ENCODE results near the gene FXYD3. TPM values are rescaled to one million over a fixed set of nuclear protein-coding genes. Genes with fewer than 3 reads are reported as not detected.

FXYD3 gene
- total RNA-seq = 10 to 100 TPM in 1 of 4 donors, 1 to 10 TPM in 3; 1.2 to 38.8 (median 4.2) TPM

DNA sequence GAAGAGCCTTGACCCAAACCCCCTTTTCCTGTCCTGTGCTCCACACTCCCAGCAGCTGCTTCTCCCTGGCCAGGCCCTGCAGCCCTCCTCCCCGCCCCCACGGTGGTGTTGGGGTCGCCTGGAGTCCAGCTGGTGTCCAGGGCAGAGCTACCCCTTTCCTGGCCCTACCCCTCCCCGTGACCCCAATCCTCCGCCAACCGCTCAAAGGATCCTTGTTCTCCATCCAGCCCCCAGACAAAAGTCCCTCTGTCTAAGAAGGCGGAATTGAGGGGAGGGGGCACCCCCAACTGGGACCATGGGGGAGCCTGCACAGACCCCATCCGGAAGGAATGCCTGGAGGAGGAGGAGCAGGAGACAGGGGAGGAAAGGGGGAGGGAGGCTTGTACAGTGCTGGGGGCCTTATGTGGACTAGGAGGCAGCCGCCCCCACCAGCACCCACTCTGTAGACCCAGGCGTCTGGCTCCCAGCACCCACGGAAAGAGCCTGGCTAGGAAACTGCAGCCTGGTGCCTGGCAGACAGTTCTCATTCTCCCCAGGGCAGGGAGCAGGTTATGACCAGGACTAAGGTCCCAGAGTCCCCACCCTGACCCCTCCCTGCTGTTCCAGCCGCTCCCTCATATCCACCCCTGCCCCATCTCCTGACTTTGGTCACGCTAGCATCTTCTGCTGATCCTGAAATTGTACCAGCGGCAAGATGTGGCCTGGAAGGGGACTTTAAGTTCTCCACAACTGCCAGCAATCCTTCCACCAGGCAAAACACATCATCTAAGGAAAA, at the start of gene FXYD3:
Gene FXYD3, plus strand, starts transcription at position 647 of the 775 bp plus-strand sequence. CDS start 3,554 bp downstream, outside the sequence.
- peak within 1 kb of the TSS in 3 of 4 donors; percentile 62 to 91 (median 71) for H3K27ac ChIP-seq
- no peaks in the 10 kb centered on the region for H3K9me3 ChIP-seq
- H3K27me3 ChIP-seq = peaks cover 24% of the 10 kb centered on the region
- peaks cover 0 to 18% (median 0%) of the 10 kb centered on the region in 3 donors for H3K4me1 ChIP-seq
- peak within 1 kb of the TSS in 1 of 2 donors; percentile 42 for H3K4me3 ChIP-seq
- H3K36me3 ChIP-seq = no peaks in the 10 kb centered on the region
- peak; percentile 17 for TF ChIP-seq POLR2AphosphoS5 (IDR thresholded peaks at IDR 0.05)
- no peak for TF ChIP-seq POLR2A (IDR thresholded peaks at IDR 0.05)
- 51% methylated on average over 4 of the region's 14 CpGs; no CpG with 5 or more reads in 1 of the 2 donors for WGBS, 2 donors (ENCODE audit: low coverage in 1 of 2)
- peak; percentile 23 for ATAC-seq

DNA sequence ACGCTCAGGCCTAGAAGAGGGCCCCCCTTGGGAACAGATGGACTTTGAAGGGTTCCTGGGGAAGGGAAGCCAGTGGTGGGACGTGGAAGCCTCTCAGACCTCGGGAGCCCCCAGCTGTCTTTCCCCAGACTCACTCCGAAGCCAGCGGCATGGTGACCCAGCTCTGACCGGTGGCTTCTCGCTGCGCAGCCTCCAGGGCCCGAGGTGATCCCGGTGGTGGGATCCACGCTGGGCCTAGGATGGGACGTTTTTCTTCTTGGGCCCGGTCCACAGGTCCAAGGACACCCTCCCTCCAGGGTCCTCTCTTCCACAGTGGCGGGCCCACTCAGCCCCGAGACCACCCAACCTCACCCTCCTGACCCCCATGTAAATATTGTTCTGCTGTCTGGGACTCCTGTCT, 49.5 kb upstream of the FXYD3 start:
- Histone ChIP-seq H3K36me3 (no peaks in the 10 kb centered on the region), H3K4me1 (no peaks in the 10 kb centered on the region), H3K9me3 (peaks cover 0 to 9% (median 0%) of the 10 kb centered on the region in 3 donors), H3K4me3 (no peak overlapping the region), H3K27me3 (peaks cover 16% of the 10 kb centered on the region), H3K27ac (no peak overlapping the region)
- no peak for TF ChIP-seq POLR2AphosphoS5 (IDR thresholded peaks at IDR 0.05)
- no peak for TF ChIP-seq POLR2A (IDR thresholded peaks at IDR 0.05)
- TF ChIP-seq, protein P1, sequence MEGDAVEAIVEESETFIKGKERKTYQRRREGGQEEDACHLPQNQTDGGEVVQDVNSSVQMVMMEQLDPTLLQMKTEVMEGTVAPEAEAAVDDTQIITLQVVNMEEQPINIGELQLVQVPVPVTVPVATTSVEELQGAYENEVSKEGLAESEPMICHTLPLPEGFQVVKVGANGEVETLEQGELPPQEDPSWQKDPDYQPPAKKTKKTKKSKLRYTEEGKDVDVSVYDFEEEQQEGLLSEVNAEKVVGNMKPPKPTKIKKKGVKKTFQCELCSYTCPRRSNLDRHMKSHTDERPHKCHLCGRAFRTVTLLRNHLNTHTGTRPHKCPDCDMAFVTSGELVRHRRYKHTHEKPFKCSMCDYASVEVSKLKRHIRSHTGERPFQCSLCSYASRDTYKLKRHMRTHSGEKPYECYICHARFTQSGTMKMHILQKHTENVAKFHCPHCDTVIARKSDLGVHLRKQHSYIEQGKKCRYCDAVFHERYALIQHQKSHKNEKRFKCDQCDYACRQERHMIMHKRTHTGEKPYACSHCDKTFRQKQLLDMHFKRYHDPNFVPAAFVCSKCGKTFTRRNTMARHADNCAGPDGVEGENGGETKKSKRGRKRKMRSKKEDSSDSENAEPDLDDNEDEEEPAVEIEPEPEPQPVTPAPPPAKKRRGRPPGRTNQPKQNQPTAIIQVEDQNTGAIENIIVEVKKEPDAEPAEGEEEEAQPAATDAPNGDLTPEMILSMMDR (IDR thresholded peaks at IDR 0.05) = no peak
- TF ChIP-seq EP300 (IDR thresholded peaks at IDR 0.05) = no peak
- no peak for ATAC-seq
- WGBS, 2 donors (ENCODE audit: low coverage in 1 of 2) = 90% methylated on average over 10 of the region's 15 CpGs; no CpG with 5 or more reads in 1 of the 2 donors

DNA sequence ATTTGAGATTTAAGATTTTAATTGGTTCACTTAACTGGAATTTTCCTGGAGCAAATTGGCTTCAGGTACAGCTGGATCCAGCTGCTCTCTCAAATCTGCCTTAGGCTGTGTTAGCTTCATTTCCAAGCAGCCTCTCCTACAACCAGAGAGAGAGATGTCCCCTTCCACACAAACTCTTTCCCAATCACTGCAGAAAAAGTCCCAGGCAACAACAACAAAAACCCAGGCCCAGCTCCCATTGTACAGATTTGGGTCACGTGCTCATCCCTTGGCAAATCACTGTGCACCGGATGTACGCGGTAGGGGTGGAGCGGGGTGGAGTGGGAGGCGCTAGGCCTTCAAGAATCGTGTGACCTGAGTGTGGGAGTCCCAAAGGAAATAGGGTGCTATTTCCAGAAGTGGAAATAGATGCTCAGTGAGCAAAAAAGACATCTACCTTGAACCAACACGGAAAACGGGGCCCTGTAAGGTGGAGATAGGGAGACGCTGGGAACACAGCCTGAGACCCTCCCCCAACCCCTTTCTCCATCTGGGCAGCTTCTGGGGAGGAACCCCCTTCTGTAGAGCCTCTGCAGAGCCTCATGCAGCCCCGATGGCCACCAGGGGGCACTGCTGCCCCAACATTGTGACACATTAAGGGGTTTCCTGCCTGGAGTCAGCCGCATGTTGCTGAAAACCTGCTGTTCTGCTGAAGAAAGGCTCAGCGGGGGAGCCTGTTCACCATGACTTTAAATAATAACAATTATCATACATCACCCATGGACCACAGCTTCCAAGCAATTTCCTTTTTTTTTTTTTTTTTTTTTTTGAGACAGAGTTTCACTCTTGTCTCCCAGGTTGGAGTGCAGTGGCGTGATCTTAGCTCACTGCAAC, 48.7 kb upstream of the FXYD3 start:
- TF ChIP-seq, protein P1 (IDR thresholded peaks at IDR 0.05) = peak in 3 of 4 experiments; percentile 69 to 87 (median 86)
- TF ChIP-seq POLR2A (IDR thresholded peaks at IDR 0.05) = no peak
- TF ChIP-seq POLR2AphosphoS5 (IDR thresholded peaks at IDR 0.05) = no peak
- Histone ChIP-seq H3K27ac (no peak overlapping the region), H3K36me3 (no peaks in the 10 kb centered on the region), H3K27me3 (peaks cover 16% of the 10 kb centered on the region), H3K9me3 (peaks cover 0 to 9% (median 0%) of the 10 kb centered on the region in 3 donors), H3K4me1 (no peaks in the 10 kb centered on the region), H3K4me3 (no peak overlapping the region)
- WGBS, 2 donors (ENCODE audit: low coverage in 1 of 2) = 0 to 15% methylated on average over 3 to 9 of the region's 14 CpGs
- peak; percentile 87 for ATAC-seq

DNA sequence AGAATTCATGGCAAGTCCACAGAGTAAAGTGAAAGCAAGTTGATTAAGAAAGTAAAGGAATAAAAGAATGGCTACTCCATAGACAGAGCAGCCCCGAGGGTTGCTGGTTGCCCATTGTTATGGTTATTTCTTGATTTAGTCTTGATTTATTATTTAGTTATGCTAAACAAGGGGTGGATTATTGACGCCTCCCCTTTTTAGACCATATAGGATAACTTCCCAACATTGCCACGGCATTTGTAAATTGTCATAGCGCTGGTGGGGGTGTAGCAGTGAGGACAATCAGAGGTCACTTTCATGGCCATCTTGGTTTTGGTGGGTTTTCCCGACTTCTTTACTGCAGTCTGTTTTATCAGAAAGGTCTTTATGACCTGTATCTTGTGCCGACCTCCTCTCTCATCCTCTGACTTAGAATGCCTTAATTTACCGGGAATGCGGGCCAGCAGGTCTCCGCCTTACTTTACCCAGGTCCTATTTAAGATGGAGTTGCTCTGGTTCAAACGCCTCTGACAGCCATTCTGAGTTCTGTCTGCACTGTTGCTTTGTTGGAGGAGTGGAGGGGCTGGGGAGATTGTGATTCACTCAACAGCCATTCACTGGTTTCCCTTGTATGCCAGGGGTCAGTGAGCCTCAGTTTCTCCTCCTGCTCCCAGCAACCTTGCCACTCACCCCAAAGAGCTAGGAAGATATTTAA, 46.5 kb upstream of the FXYD3 start:
- no peaks in the 10 kb centered on the region for H3K36me3 ChIP-seq
- no peak overlapping the region for H3K4me3 ChIP-seq
- H3K9me3 ChIP-seq = peaks cover 0 to 9% (median 0%) of the 10 kb centered on the region in 3 donors
- H3K27ac ChIP-seq = no peak overlapping the region
- H3K27me3 ChIP-seq = peaks cover 16% of the 10 kb centered on the region
- ATAC-seq = no peak
- 82 to 93% methylated on average over 5 to 8 of the region's 10 CpGs for WGBS, 2 donors (ENCODE audit: low coverage in 1 of 2)
- H3K4me1 ChIP-seq = no peaks in the 10 kb centered on the region
- no peak for TF ChIP-seq EP300 (IDR thresholded peaks at IDR 0.05)
- TF ChIP-seq, protein P1 (IDR thresholded peaks at IDR 0.05) = no peak

GRCh38 chr19:35069696-35070095, 45.9 kb upstream of the FXYD3 start:
- TF ChIP-seq POLR2A (IDR thresholded peaks at IDR 0.05) (no peak), POLR2AphosphoS5 (IDR thresholded peaks at IDR 0.05) (no peak), EP300 (IDR thresholded peaks at IDR 0.05) (no peak)
- TF ChIP-seq, protein P1 (IDR thresholded peaks at IDR 0.05) = no peak
- 33 to 67% methylated on average over 1 of the region's 1 CpG for WGBS, 2 donors (ENCODE audit: low coverage in 1 of 2)
- peaks cover 16% of the 10 kb centered on the region for H3K27me3 ChIP-seq
- ATAC-seq = no peak
- no peak overlapping the region for H3K27ac ChIP-seq
- peaks cover 0 to 9% (median 0%) of the 10 kb centered on the region in 3 donors for H3K9me3 ChIP-seq
- H3K4me3 ChIP-seq = no peak overlapping the region
- no peaks in the 10 kb centered on the region for H3K36me3 ChIP-seq
- H3K4me1 ChIP-seq = no peaks in the 10 kb centered on the region

All from gastroesophageal sphincter (tissue), 4 donors.